Sigmoid colon (tissue), 3 donors: ENCODE measurements around the gene SNAP47.

Experiments
- POLR2A ChIP-seq, 2 donors: fragments of 450-650 bp; IDR thresholded peaks; one replicate each; pipeline ENCODE4 v1.6.1; 2016; ENCODE audit warnings: antibody characterized with exemption in 2 of 2, mild to moderate bottlenecking in 2 of 2, moderate library complexity in 2 of 2
- TF ChIP-seq, protein P1 (sequence below), 4 experiments: fragments of 450-650 bp in 3 of 4; fragments of 200-600 bp in 1 of 4; IDR thresholded peaks; one replicate each; pipeline ENCODE4 v1.5.1; 2016 to 2019; ENCODE audit warnings: antibody characterized with exemption in 4 of 4, mild to moderate bottlenecking in 3 of 4, moderate library complexity in 2 of 4

DNA sequence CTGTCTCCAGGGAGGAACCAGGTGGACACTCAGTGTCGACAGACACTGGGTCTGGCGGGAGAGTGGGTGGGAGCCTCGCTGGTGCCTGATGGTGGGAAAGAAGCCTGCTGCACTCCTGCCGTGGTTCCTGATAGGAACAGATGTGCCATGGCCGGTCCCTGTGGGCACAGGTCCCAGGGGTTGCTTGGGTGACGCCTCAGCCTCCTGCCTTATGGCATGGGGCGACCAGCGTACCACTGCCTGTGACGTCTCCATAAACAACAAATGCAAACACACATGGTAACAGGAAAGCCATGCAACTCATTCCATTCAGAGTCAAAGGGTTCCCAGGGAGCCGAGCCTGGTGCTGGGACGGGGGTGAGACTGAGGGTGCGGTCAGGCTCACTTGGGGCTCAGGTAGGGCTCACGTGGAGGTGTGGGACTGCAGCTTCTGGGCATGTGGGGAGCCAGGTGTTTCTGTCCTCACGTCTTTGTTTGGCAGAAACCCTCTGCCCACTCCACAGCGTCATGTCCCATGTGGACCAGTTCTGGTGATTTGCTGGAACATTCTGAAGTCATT is 34.8 kb downstream of the SNAP47 start:
- TF ChIP-seq, protein P1, sequence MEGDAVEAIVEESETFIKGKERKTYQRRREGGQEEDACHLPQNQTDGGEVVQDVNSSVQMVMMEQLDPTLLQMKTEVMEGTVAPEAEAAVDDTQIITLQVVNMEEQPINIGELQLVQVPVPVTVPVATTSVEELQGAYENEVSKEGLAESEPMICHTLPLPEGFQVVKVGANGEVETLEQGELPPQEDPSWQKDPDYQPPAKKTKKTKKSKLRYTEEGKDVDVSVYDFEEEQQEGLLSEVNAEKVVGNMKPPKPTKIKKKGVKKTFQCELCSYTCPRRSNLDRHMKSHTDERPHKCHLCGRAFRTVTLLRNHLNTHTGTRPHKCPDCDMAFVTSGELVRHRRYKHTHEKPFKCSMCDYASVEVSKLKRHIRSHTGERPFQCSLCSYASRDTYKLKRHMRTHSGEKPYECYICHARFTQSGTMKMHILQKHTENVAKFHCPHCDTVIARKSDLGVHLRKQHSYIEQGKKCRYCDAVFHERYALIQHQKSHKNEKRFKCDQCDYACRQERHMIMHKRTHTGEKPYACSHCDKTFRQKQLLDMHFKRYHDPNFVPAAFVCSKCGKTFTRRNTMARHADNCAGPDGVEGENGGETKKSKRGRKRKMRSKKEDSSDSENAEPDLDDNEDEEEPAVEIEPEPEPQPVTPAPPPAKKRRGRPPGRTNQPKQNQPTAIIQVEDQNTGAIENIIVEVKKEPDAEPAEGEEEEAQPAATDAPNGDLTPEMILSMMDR (IDR thresholded peaks at IDR 0.05) = no peak
- no peak for TF ChIP-seq POLR2A (IDR thresholded peaks at IDR 0.05)
